H54 (cell line): ENCODE data around the gene FUCA2.
A peak's percentile ranks its signal among the peaks of the same experiment; 100 is the strongest.
"Not testable (repeated sequence)": the region's sequence is repeated elsewhere in the genome, so short reads cannot be mapped to it uniquely, and the experiment has no call there.

ENCODE experiments used
- DNase-seq: peaks from one replicate; pipeline ENCODE4 v3.0.0; 2011; ENCODE audit warnings: low spot score, mixed read lengths; ENCODE audit not compliant: insufficient read length
- FAIRE-seq: peaks from 3 replicates; lab custom pipeline; 2011; peaks lifted over from hg19 to GRCh38; lab: Jason Lieb, UNC
- POLR2A ChIP-seq: IDR thresholded peaks from 2 replicates; pipeline ENCODE4 v1.6.1; 2011; ENCODE audit warnings: low read depth, mild to moderate bottlenecking, low read length

The FUCA2 gene

DNA sequence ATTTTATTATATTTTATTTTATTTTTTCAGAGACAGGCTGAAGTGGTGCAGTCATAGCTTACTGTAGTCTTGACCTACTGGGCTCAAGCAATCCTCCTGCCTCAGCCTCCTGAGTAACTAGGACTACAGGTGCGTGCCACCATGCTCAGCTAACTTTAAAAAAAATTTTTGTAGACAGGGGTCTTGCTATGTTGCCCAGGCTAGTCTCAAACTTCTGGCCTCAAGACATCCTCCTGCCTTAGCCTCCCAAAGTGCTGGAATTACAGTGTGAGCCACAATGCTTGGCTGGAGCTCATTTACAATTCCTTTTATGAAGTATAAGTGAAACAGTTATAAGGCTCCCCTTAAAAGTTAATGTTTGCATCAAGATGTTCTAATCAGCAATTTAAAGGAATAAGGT lies 14.5 kb downstream of the FUCA2 start:
- DNase-seq (no peak), FAIRE-seq (no peak)
- TF ChIP-seq POLR2A = no peak

DNA sequence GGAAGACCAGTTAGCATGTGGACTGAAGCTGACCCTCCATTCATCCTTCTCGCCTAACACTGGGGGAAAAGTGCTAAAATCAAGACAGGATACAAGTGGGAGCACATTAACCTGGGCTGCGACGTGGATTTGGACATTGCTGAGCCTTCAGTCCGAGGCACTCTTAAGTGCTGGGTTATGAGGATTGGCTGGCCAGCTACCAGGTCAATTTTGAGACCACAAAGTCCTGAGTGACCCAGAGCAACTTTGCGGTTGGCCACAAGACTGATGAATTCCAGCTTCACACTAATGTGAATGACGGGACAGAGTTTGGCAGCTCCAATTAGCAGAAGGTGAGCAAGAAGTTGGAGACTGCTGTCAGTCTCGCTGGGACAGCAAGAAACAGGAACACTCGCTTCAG lies 20.7 kb downstream of the FUCA2 start:
- DNase-seq = no peak
- FAIRE-seq = no peak
- no peak for TF ChIP-seq POLR2A

DNA sequence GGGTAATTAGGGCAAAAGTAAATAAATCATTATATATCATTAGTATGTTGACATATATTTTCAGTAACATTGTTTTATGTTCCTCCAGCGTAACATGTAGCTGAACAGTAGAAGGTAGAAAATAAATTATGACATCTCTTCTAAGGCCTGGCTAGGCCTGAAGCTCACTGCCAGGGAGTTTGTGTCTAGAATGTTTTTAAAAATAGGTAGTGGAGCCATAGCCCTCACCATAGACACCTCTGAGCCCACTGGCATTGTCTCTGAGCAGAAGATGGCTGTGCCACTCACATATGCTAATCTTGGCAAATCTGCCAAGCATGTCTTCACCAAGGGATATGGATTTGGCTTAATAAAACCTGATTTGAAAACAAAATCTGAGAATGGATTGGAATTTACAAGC lies 21.3 kb downstream of the FUCA2 start:
- FAIRE-seq = no peak
- no peak for DNase-seq
- TF ChIP-seq POLR2A = no peak

DNA sequence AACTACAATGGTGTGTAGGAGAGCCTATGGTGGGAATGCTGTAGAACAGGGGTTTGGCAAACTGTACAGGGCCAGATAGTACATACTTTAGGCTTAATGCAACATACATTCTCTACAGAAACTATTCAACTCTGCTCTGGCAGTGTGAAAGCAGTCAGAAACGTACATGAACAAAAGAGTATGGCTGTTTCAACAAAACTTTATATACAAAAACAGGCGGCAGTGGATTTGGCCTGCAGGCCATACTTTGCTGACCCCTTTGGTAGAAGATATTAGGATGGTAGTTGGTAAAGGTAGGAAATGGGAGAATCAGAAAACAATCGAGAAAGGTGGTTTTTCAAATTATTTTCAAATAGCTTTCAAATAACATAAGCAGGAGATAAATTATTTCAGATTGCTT lies 24.8 kb downstream of the FUCA2 start:
- DNase-seq = no peak
- TF ChIP-seq POLR2A = no peak
- no peak for FAIRE-seq

DNA sequence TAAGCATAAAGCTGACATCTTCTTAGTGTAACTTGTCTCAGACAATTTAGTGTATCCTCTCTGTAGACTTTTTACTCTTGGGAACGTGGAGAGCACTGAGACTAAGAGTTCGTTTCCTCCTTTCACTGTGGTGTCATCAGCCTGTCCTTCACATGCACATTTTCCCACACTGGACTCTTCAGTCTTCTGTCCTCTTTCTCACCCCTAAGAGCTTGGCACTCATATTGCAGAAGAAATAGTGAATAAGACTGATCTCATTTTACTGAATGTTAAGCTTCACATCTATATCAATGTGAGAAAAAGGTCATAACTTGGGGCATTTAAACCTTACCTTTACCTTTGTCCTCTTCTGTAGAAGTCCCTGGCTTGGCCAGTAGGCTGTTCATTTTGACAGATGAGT lies 25.6 kb downstream of the FUCA2 start:
- TF ChIP-seq POLR2A = no peak
- no peak for DNase-seq
- FAIRE-seq = no peak

DNA sequence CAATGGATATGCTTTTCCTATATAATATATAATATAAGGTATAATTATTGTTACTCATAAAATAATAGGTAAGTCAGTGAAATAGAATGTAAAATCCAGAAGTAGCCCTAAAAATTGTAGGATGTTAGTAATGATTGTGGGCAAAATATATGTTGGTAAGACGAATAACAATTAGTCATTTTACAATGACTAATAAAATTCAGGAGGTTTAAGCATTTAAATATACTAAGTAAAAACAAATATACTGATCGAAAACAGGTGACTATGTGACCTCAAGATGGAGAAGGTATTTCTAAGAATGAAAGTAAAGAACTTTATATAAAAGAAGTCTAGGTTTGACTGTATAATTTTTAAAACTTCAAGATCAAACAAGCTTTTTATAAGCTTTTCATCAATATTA lies 28.9 kb downstream of the FUCA2 start:
- TF ChIP-seq POLR2A = no peak
- no peak for DNase-seq
- no peak for FAIRE-seq

DNA sequence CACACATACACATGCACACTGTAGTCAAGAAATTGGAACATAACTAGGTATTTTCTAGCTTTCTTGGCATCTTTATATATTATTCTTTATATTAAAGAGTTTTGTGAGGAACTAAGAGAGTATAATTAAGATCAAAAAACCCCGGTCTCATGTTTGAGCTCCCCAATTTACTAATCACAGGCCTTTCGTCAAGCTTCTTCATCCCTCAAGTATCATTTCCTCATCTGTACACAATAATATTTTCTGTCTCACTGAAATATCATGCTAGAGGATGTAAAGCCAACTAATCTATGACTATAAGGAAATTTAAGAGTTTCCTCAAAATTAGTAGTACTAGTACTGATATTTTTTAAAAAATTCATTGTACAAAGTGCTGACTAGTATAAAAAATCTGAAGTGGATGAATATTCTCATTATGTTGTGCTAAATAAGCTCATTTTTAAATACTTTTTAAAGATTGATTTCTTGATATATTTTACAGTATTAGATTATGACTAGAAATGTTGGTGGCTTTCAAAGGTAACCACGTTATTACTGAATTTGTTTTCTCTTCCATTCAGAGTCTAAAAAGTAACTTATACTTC lies 32.9 kb downstream of the FUCA2 start:
- no peak for FAIRE-seq
- no peak for DNase-seq
- TF ChIP-seq POLR2A = no peak

DNA sequence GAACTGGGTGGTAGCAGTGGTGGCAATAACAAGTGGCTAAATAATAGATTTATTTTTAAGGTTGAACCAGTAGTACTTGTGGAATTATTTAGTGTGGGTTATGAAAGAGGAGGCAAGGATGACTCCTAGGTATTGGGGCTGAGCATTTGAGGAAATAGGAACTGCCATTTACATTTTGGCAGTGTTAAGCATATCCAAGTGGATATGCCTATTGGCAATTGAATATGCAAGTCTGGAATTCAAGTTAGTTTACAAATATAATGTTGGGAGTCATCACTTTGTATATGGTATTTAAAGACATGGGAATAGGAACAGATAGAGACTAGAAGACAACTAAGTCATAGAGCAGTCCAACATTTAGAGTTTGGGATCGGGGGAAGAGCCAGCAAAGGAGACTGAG lies 35.0 kb downstream of the FUCA2 start:
- TF ChIP-seq POLR2A = no peak
- no peak for FAIRE-seq
- no peak for DNase-seq

DNA sequence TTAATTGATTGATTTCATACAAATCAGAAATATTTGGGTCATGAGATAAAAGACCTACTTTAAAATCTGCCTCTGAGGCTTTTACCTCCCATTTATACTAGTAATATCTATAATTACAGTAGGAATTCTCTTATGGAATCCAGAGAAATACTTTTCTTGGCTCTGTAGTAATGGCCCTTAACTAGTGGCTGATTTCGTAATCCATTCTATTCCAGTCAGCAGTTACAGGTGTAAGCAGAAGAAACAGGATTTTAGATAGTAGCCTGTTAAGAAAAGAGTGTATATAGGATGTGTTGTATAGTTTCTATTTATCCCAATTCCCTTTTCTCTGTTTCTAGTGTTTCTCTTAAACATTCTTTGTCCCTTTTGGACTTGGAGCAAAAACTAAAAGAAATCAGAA lies 39.7 kb downstream of the FUCA2 start:
- DNase-seq = no peak
- no peak for FAIRE-seq
- TF ChIP-seq POLR2A = no peak

DNA sequence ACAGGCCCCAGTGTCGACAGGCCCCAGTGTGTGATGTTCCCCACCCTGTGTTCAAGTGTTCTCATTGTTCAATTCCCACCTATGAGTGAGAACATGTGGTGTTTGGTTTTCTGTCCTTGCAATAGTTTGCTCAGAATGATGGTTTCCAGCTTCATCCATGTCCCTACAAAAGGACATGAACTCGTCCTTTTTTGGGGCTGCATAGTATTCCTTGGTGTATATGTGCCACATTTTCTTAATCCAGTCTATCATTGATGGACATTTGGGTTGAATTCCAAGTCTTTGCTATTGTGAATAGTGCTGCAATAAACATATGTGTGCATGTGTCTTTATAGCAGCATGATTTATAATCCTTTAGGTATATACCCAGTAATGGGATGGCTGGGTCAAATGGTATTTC lies 42.7 kb downstream of the FUCA2 start:
- DNase-seq, FAIRE-seq: not testable (repeated sequence)

DNA sequence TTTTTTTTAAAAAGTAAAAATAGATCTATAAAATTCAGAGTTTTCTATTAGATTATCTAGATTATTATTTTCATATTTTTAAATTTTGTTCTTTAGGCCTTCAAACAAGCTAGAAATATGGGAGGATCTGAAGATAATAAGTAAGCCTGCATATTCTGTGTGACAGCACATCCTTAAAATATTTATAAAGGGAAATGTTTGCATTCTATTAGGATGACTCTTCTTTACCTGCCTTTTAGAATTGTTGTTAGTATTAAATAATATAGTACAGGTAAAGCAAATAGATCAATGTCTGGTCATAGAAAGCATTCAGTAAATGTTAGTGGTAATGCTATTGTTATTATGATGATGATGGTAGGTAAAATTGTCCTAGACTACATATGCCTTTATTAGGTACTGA lies 43.5 kb downstream of the FUCA2 start:
- no peak for TF ChIP-seq POLR2A
- no peak for FAIRE-seq
- no peak for DNase-seq

DNA sequence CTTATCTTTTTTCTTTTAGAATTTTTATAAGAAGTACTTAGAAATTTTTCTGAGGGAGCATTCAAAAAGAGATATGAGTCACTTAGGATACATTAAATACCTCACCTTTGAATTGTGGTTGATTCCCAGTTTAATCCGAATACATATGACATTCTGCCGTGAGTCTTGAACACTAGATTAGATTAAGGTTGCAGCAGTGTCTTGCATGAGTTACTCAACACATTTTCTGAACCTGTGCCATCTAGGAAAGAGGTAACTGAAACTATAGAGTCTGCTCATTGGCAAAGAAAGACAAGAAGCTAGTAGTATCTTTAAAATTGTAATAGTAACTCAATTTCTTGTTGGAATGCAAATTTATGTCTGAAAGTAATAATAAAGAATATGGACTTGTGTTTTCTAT lies 46.0 kb downstream of the FUCA2 start:
- no peak for TF ChIP-seq POLR2A
- DNase-seq = no peak
- FAIRE-seq = no peak

DNA sequence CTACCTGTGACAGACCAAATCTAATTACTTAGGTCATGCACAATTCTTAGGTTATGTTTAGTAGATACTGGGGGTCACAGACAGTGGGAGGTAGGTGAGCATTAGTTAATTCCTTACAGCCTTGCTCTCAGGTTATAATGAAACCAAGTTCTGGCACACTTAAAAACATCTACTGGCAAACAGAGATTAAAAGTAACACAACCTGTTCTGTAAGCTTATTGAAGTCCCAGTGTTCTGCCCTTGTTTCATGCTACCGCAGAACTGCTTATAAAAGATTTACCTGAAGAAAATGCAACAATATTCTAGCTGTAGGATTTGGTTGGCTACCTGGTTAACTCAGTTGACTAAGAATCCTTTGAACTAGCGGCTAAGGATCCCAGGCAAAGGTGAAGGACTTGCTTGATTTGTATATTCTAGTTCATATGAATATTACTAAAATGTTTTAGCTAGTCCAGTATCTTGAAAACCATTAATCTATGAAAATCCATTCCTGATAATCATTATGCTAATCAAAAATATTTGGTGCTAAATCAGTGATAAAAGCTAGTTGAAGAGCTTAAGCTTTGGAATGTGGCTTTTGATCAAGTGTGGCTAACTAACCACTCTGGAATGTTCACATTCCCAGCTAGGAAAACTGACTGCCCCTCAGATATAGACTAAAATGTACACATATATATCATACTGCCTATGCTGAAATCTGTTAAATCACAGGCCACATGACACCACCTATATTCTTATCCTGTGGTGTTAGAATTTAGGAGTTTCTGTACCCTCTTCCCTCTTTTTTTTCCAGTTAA lies 53.8 kb downstream of the FUCA2 start:
- no peak for DNase-seq

DNA sequence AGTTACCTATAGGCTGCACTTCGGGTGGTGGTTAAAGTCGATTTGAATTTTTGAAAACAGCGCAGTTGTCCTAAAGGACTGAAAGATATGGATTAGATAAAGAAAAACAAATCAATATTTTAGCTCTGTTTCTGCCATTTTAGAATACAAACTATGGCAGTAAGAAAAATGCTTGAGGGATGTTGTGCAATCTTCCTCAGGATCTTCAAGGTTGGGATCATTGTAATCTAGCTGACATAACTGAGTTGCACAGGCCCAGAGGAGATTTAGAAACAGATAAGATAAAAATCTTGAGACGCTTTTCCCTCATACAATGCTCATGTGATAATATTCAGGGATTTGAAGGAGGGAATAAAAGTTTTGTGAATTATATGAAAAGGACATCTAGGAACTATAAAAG lies 60.0 kb downstream of the FUCA2 start:
- FAIRE-seq (no peak), DNase-seq (no peak)
- no peak for TF ChIP-seq POLR2A

More for the DNA sequence above, 53.8 kb downstream of the FUCA2 start:
- peak; percentile 65 for FAIRE-seq
- no peak for TF ChIP-seq POLR2A
